Hepatocyte (in vitro differentiated cells): ENCODE results near the gene CARD10.

ENCODE experiments used
- CTCF ChIP-seq: fragments of 200-600 bp; sonication (generic); IDR thresholded peaks from 2 replicates; pipeline ENCODE4 v1.5.1; 2016; ENCODE audit warnings: antibody characterized with exemption, mild to moderate bottlenecking; ENCODE audit not compliant: poor library complexity
- EZH2 ChIP-seq: fragments of 200-600 bp; sonication (generic); IDR thresholded peaks from 2 replicates; pipeline ENCODE4 v1.6.1; 2016; ENCODE audit warnings: antibody characterized with exemption, mild to moderate bottlenecking, borderline replicate concordance
- EZH2phosphoT487 ChIP-seq: fragments of 200-600 bp; sonication (generic); IDR thresholded peaks from one replicate; pipeline ENCODE4 v1.6.1; 2018; ENCODE audit warnings: antibody characterized with exemption, mild to moderate bottlenecking, low read depth, moderate library complexity; ENCODE audit not compliant: unreplicated experiment, severe bottlenecking

- no peak for TF ChIP-seq CTCF
- TF ChIP-seq EZH2: no peak
- TF ChIP-seq EZH2phosphoT487: no peak
Observed at GRCh38 chr22:37443086-37443485, 76.1 kb downstream of the CARD10 start.
